VCaP (cell line): ENCODE measurements around the gene JMJD7.
A peak's percentile ranks its signal among the peaks of the same experiment; 100 is the strongest.

Source experiments
- H3K27ac ChIP-seq: fragments of 450-650 bp; 2 replicates; pipeline ENCODE4 v1.5.1; 2017
- TF ChIP-seq, protein P1 (sequence below): fragments of 450-650 bp; conservative IDR thresholded peaks from 2 replicates; pipeline ENCODE4 v1.5.1; 2017; ENCODE audit warnings: mild to moderate bottlenecking, moderate library complexity

Gene JMJD7

DNA sequence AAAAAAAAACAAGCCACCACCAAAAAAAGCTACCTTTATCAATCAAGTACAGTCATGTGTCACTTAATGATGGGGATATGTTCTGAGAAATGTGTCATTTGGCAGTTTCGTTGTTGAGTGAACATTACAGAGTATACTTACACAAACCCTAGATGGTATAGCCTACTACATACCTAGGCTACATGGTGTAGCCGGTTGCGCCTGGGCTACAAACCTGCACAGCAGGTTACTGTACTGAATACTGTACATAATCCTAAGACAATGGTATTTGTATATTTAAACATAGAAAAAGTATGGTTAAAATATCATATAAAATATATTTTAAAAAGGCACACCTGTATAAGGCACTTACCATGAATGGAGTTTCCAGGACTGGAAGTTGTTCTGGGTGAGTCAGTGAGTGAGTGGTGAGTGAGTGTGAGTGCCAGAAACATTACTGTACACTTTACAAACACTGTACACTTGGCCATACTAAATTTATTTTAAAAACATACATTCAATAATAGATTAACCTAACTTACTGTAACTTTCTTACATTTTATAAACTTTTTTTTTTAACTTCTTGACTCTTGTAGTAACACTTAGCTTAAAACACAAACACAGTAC is 25.9 kb upstream of the JMJD7 start:
- H3K27ac ChIP-seq, result no peak overlapping the region
- TF ChIP-seq, protein P1, sequence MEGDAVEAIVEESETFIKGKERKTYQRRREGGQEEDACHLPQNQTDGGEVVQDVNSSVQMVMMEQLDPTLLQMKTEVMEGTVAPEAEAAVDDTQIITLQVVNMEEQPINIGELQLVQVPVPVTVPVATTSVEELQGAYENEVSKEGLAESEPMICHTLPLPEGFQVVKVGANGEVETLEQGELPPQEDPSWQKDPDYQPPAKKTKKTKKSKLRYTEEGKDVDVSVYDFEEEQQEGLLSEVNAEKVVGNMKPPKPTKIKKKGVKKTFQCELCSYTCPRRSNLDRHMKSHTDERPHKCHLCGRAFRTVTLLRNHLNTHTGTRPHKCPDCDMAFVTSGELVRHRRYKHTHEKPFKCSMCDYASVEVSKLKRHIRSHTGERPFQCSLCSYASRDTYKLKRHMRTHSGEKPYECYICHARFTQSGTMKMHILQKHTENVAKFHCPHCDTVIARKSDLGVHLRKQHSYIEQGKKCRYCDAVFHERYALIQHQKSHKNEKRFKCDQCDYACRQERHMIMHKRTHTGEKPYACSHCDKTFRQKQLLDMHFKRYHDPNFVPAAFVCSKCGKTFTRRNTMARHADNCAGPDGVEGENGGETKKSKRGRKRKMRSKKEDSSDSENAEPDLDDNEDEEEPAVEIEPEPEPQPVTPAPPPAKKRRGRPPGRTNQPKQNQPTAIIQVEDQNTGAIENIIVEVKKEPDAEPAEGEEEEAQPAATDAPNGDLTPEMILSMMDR, result no peak

DNA sequence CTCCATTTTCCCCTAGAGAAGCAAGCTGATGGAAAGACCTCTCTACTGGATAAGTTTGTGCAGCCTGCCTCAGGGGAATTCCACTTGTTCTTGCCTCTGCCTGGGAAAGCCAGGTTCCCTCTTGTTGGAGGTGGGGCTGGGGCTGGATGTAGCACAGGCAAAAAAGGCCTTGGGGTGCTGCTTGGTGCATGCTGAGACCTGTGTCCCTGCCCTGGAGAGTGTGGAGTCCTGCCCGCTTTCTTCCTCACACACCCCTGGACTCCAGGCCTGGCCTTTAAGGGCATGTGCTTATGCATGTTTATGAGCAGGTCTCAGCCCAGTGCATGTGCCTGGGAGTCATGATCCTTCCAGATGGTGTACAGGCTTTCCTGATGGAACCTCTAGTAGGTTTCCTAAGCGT is 23.5 kb upstream of the JMJD7 start:
- TF ChIP-seq, protein P1, result no peak
- no peak overlapping the region for H3K27ac ChIP-seq

DNA sequence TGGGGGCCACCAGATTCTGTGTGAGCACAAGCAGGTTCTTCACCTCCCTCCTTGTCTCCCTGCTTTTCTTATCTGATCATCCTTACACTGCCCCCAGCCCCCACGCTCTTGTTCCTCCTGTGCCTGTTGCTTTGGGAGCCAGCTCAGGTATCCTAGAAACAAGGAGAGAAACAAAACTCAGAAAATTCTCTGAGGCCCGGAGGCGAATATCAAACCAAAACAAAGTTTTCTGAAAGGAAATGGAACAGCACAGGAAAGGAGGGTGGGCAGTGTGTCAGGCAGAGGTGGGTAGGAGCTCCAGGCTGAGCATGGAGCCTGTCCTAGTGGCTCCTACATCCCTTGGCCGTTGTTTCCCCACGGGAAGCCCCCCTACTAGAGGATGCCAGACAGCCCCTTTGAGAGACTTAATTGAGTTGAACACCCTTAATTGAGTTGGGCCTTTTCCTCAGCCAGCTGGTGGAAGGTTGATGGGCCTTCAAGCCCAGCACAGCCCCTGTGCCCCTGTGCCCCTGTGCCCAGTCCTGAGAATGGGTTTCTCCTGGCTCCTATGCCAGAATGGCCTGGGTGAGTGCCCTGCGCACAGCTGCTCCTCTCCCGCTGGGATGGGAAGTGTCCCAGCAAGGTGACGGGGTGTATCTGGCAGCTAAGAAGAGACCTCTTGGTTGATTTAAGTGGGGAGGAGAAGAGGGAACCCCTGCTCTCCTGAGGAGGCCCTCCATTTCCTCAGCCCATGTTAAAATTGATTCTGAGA is 22.8 kb upstream of the JMJD7 start:
- TF ChIP-seq, protein P1, result no peak
- H3K27ac ChIP-seq, result no peak overlapping the region

DNA sequence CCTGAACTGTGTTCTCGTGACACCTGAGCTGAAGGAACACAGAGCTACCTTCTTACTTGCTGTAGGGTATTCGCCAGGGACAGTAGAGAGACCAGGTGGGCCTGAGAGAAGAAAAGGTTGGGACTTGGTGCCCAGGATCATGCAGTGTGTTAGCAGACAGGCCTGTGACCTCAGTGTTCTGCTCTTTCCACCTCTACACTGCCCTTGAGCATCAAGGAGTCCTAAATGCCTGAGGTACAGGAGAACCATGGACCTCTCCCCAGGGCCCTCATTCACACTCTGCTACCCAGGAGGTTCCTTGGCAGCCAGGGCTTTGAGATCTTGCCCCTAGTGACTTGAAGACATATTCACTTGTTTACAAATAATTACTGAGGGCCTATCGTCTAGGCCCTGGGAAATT is 22.2 kb upstream of the JMJD7 start:
- TF ChIP-seq, protein P1, result no peak
- no peak overlapping the region for H3K27ac ChIP-seq

- no peak overlapping the region for H3K27ac ChIP-seq
- TF ChIP-seq, protein P1, result peak; percentile 14; the same call in 1 of the 2 replicates
Observed at GRCh38 chr15:41806291-41807181, 21.4 kb upstream of the JMJD7 start.

DNA sequence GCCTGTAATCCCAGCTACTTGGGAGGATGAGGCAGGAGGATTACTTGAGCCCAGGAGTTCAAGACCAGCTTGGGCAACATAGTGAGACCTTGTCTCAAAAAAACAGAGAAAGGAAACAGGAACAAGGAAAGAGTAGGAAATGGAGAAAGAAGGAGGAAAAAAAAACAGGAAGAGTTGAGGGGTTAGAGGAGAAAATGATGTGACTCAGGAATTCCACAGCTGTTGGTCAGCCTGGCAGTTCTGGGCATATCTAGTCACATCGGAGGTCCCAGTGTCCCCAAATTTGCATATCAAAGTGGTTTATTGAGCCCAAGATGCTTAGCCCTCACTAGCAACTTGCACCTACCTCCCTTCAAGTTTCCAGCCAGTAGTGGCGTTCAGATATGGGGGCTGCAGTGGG is 18.8 kb upstream of the JMJD7 start:
- TF ChIP-seq, protein P1, result no peak

GRCh38 chr15:41809526-41810220 is 18.2 kb upstream of the JMJD7 start:
- no peak overlapping the region for H3K27ac ChIP-seq
- TF ChIP-seq, protein P1, result no peak

More for the DNA sequence above, 18.8 kb upstream of the JMJD7 start:
- H3K27ac ChIP-seq, result no peak overlapping the region
